ENCODE data around the gene MASP2.

The MASP2 gene

GRCh38 chr1:10987840-10988417 lies 59.1 kb downstream of the MASP2 start:
- no peak for DNase-seq

GRCh38 chr1:10986525-10986890 lies 60.5 kb downstream of the MASP2 start:
- no peak for DNase-seq

- DNase-seq = no peak
Observed at GRCh38 chr1:10980841-10981727, 66.0 kb downstream of the MASP2 start.

GRCh38 chr1:10980094-10980577 lies 66.9 kb downstream of the MASP2 start:
- no peak for DNase-seq

GRCh38 chr1:10979483-10979920 lies 67.5 kb downstream of the MASP2 start:
- no peak for DNase-seq

- DNase-seq = no peak
Observed at GRCh38 chr1:10978719-10979118, 68.3 kb downstream of the MASP2 start.

Measured in T1000 (cell line).